Left ventricle myocardium inferior (tissue), 1 donor: ENCODE results near the gene SLC16A7. TPM values are rescaled to one million over a fixed set of nuclear protein-coding genes. Genes with fewer than 3 reads are reported as not detected.

Source experiments
- DNase-seq: peaks from one replicate; pipeline ENCODE4 v3.0.0-alpha.2; 2020
- H3K27ac ChIP-seq: fragments of 200-600 bp; replicated peaks from 2 replicates; pipeline ENCODE4 v1.8.0; 2021
- H3K27me3 ChIP-seq: fragments of 200-600 bp; 2 replicates; pipeline ENCODE4 v1.8.0; 2021; ENCODE audit warnings: low read depth
- H3K36me3 ChIP-seq: fragments of 200-600 bp; 2 replicates; pipeline ENCODE4 v1.8.0; 2021
- H3K4me1 ChIP-seq: fragments of 200-600 bp; 2 replicates; pipeline ENCODE4 v1.8.0; 2021
- H3K4me3 ChIP-seq: fragments of 200-600 bp; 2 replicates; pipeline ENCODE4 v1.8.0; 2021; ENCODE audit warnings: mild to moderate bottlenecking, moderate library complexity
- H3K9me3 ChIP-seq: fragments of 200-600 bp; replicated peaks from 2 replicates; pipeline ENCODE4 v1.8.0; 2021
- intact Hi-C: fragments of 100-400 bp; cut with micrococcal nuclease; formaldehyde crosslinking; loops from one replicate; pipeline ENCODE4 v1.11.0; 2022
- long read RNA-seq: library from polyadenylated mRNA; unstranded; transcript quantifications from one replicate; pipeline ENCODE4 v2.0.0, GENCODE V29; 2021
- total RNA-seq: library from RNA; stranded (reverse); fragmentation: NEBNext Ultra II Directional; extraction: Animal tissue kit (Norgen Biotek cat#: 25700); gene quantifications from one replicate; pipeline ENCODE4 v1.2.1, GENCODE V29; 2021
- TF ChIP-seq, protein P1 (sequence below): fragments of 200-600 bp; IDR thresholded peaks from 2 replicates; pipeline ENCODE4 v1.8.0; 2021; ENCODE audit warnings: antibody characterized with exemption, mild to moderate bottlenecking, borderline replicate concordance
- donor health status: DM: no; HTN: yes; CAD: no; lungs with severe emphysema.

Gene SLC16A7
- 134 TPM for total RNA-seq
- long read RNA-seq, transcript SLC16A7-203 (6 exons, 1,969 nt) = major isoform, 8 of 22 reads
- long read RNA-seq, partial matches to known transcripts = 0 of 22 reads
- long read RNA-seq, other reads (novel, unspliced or antisense) = 13 of 22 reads

DNA sequence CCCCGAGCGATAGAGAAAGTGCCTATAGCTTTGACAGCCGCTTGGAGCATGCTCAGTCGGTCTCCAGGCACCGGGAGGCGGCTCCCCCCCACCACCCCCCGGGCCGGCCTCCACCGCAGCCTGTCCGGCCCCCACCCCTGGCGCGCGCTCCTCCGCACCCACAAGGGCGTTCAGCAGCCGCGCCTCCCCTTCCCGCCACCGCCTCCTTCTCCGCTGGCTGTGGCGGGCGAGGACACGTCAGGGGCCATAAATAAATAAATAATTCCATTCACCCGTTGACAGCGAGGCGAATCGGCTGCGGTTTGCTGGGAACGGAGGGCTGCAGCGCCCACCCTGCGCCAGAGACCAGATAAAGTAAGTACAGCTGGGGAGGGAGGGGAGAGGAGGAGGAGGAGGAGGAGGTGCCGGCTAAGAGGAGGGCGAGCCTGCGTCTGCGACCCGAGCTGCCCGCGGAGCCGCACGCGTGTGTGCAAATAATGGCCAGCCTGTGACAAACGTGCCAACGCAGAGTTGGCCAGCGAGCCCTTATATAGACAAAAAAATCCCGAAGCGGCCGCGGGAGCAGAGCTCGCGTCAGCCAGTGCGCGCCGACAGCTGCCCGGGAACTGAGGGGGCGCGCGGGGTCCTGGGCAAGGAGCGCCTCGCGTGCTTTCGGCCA is at the start of gene SLC16A7:
Gene SLC16A7, plus strand, starts transcription at position 147 of the 658 bp plus-strand sequence. CDS start 108,773 bp downstream, outside the sequence.
- H3K36me3 ChIP-seq = no peaks in the 10 kb centered on the region
- H3K4me3 ChIP-seq = peak within 1 kb of the TSS; percentile 79
- H3K27ac ChIP-seq = peak within 1 kb of the TSS; percentile 97
- peaks cover 59% of the 10 kb centered on the region for H3K4me1 ChIP-seq
- TF ChIP-seq, protein P1, sequence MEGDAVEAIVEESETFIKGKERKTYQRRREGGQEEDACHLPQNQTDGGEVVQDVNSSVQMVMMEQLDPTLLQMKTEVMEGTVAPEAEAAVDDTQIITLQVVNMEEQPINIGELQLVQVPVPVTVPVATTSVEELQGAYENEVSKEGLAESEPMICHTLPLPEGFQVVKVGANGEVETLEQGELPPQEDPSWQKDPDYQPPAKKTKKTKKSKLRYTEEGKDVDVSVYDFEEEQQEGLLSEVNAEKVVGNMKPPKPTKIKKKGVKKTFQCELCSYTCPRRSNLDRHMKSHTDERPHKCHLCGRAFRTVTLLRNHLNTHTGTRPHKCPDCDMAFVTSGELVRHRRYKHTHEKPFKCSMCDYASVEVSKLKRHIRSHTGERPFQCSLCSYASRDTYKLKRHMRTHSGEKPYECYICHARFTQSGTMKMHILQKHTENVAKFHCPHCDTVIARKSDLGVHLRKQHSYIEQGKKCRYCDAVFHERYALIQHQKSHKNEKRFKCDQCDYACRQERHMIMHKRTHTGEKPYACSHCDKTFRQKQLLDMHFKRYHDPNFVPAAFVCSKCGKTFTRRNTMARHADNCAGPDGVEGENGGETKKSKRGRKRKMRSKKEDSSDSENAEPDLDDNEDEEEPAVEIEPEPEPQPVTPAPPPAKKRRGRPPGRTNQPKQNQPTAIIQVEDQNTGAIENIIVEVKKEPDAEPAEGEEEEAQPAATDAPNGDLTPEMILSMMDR = no peak
- intact Hi-C loops = no loop called here
- no peaks in the 10 kb centered on the region for H3K9me3 ChIP-seq
- H3K27me3 ChIP-seq = no peaks in the 10 kb centered on the region
- peak; percentile 92 for DNase-seq

- no peak for DNase-seq
- Histone ChIP-seq H3K27me3 (no peaks in the 10 kb centered on the region), H3K4me1 (no peaks in the 10 kb centered on the region), H3K36me3 (no peaks in the 10 kb centered on the region), H3K9me3 (no peaks in the 10 kb centered on the region), H3K4me3 (no peak overlapping the region), H3K27ac (no peak overlapping the region)
- intact Hi-C loops = no loop called here
- TF ChIP-seq, protein P1 = no peak
These were observed 46.9 kb upstream of the SLC16A7 start for GRCh38 chr12:59548930-59549329.

- TF ChIP-seq, protein P1 = no peak
- DNase-seq = no peak
- Histone ChIP-seq H3K27me3 (no peaks in the 10 kb centered on the region), H3K4me3 (no peak overlapping the region), H3K27ac (no peak overlapping the region), H3K9me3 (peaks cover 10% of the 10 kb centered on the region), H3K36me3 (no peaks in the 10 kb centered on the region), H3K4me1 (no peaks in the 10 kb centered on the region)
- intact Hi-C loops = no loop called here
These were observed 36.1 kb upstream of the SLC16A7 start for GRCh38 chr12:59559696-59560095.

- Histone ChIP-seq H3K4me3 (no peak overlapping the region), H3K27ac (no peak overlapping the region), H3K36me3 (no peaks in the 10 kb centered on the region), H3K27me3 (no peaks in the 10 kb centered on the region), H3K9me3 (no peaks in the 10 kb centered on the region), H3K4me1 (peaks cover 3% of the 10 kb centered on the region)
- intact Hi-C loops = no loop called here
- TF ChIP-seq, protein P1 = no peak
- no peak for DNase-seq
These were observed 25.7 kb upstream of the SLC16A7 start for GRCh38 chr12:59570145-59570544.

DNA sequence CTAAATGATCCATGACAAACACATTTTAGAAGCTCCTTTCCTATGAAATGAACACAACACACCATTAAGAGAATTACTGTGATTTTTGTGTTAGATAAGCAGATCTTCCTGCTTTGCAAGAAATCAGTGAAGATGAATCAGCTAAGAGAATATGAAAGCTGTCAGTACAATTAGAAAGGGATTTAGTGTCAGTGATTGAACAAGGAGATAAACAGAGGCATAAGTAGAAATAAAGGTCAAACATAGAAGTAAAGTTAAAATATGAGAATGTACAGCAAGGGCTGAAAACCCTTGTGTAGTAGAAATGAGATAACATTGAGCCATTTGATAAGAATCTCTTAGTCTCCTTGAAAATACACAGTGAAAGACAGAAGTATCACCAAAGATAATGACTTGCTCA is 21.4 kb upstream of the SLC16A7 start:
- no peak overlapping the region for H3K27ac ChIP-seq
- no peaks in the 10 kb centered on the region for H3K9me3 ChIP-seq
- TF ChIP-seq, protein P1 = no peak
- no peak for DNase-seq
- no peaks in the 10 kb centered on the region for H3K36me3 ChIP-seq
- H3K4me3 ChIP-seq = no peak overlapping the region
- intact Hi-C loops = no loop called here
- no peaks in the 10 kb centered on the region for H3K27me3 ChIP-seq
- H3K4me1 ChIP-seq = peaks cover 3% of the 10 kb centered on the region
